ENCODE results near the gene ANKRD65.

DNA sequence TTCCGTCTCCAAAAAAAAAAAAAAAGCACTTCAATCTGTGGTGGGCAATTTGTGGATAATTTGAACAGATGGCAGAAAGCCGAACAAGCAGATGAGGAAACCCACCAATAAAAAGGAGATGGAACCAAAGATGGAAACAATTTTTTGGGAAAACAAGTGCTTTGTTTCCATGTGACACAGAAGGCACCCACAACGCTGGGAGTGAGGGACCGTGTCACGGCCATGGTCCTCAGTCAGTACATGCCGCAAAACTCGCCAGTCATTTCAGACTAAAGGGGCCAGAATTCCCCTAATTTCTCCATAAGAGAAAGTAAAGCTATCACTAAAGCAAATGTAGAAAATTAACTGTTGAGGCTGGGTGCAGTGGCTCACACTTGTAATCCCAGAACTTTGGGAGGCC lies 27.0 kb downstream of the ANKRD65 start:
- no peak for TF ChIP-seq POLR2A (IDR thresholded peaks at IDR 0.05)
- TF ChIP-seq, protein P1, sequence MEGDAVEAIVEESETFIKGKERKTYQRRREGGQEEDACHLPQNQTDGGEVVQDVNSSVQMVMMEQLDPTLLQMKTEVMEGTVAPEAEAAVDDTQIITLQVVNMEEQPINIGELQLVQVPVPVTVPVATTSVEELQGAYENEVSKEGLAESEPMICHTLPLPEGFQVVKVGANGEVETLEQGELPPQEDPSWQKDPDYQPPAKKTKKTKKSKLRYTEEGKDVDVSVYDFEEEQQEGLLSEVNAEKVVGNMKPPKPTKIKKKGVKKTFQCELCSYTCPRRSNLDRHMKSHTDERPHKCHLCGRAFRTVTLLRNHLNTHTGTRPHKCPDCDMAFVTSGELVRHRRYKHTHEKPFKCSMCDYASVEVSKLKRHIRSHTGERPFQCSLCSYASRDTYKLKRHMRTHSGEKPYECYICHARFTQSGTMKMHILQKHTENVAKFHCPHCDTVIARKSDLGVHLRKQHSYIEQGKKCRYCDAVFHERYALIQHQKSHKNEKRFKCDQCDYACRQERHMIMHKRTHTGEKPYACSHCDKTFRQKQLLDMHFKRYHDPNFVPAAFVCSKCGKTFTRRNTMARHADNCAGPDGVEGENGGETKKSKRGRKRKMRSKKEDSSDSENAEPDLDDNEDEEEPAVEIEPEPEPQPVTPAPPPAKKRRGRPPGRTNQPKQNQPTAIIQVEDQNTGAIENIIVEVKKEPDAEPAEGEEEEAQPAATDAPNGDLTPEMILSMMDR (IDR thresholded peaks at IDR 0.05): no peak
- TF ChIP-seq POLR2AphosphoS5 (IDR thresholded peaks at IDR 0.05; ENCODE audit: insufficient read depth in 1 of 2, low read depth in 1 of 2): no peak
